ENCODE results near the gene CDC23.

DNA sequence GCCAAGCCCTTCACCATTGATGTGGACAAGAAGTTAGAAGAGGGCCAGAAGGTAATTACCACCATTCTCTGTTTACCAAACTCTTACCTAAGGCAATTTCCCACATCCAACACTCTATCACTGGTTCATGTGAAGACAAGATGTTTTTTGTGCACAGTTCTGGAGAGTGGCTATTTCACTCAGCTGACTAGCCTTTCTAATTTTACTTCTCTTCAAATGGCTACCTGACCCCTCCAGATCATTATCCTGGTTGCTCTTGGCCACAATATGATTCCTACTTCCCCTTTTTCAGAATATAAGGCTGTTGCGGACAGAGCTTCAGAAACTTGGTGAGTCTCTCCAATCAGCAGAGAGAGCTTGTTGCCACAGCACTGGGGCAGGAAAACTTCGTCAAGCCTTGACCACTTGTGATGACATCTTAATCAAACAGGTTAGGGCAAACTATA lies 27.1 kb downstream of the CDC23 start:
- TF ChIP-seq, protein P1, sequence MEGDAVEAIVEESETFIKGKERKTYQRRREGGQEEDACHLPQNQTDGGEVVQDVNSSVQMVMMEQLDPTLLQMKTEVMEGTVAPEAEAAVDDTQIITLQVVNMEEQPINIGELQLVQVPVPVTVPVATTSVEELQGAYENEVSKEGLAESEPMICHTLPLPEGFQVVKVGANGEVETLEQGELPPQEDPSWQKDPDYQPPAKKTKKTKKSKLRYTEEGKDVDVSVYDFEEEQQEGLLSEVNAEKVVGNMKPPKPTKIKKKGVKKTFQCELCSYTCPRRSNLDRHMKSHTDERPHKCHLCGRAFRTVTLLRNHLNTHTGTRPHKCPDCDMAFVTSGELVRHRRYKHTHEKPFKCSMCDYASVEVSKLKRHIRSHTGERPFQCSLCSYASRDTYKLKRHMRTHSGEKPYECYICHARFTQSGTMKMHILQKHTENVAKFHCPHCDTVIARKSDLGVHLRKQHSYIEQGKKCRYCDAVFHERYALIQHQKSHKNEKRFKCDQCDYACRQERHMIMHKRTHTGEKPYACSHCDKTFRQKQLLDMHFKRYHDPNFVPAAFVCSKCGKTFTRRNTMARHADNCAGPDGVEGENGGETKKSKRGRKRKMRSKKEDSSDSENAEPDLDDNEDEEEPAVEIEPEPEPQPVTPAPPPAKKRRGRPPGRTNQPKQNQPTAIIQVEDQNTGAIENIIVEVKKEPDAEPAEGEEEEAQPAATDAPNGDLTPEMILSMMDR (IDR thresholded peaks at IDR 0.05 in 2 of 3, conservative IDR thresholded peaks at IDR 0.05 in 1 of 3; ENCODE audit: control insufficient read depth in 2 of 3, extremely low read depth in 1 of 3, insufficient read depth in 1 of 3, low read depth in 3 of 3, low read length in 3 of 3), result no peak
- no peak for TF ChIP-seq ASH2L (IDR thresholded peaks at IDR 0.05; ENCODE audit: borderline replicate concordance, low read depth)
- TF ChIP-seq POLR2AphosphoS5 (IDR thresholded peaks at IDR 0.05; ENCODE audit: low read length), result 0 out of 2 replicates have a peak, but pooled peaks have one; percentile 49
- no peak for TF ChIP-seq EP300 (IDR thresholded peaks at IDR 0.05; ENCODE audit: borderline replicate concordance in 1 of 2, control insufficient read depth in 1 of 2, low read depth in 2 of 2, low read length in 2 of 2)
- no peak for TF ChIP-seq CHD1 (IDR thresholded peaks at IDR 0.05; ENCODE audit: low read depth, low read length)
- TF ChIP-seq, protein P2, sequence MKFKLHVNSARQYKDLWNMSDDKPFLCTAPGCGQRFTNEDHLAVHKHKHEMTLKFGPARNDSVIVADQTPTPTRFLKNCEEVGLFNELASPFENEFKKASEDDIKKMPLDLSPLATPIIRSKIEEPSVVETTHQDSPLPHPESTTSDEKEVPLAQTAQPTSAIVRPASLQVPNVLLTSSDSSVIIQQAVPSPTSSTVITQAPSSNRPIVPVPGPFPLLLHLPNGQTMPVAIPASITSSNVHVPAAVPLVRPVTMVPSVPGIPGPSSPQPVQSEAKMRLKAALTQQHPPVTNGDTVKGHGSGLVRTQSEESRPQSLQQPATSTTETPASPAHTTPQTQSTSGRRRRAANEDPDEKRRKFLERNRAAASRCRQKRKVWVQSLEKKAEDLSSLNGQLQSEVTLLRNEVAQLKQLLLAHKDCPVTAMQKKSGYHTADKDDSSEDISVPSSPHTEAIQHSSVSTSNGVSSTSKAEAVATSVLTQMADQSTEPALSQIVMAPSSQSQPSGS (IDR thresholded peaks at IDR 0.05; ENCODE audit: low read length), result no peak
- no peak for TF ChIP-seq ZNF274 (IDR thresholded peaks at IDR 0.05; ENCODE audit: insufficient read depth, insufficient read length)
- no peak for TF ChIP-seq EZH2 (IDR thresholded peaks at IDR 0.05; ENCODE audit: borderline replicate concordance, control insufficient read depth, low read depth, low read length)
- TF ChIP-seq CBX3 (IDR thresholded peaks at IDR 0.05; ENCODE audit: borderline replicate concordance, low read depth), result no peak
